ENCODE measurements around the gene LRRC4B.

DNA sequence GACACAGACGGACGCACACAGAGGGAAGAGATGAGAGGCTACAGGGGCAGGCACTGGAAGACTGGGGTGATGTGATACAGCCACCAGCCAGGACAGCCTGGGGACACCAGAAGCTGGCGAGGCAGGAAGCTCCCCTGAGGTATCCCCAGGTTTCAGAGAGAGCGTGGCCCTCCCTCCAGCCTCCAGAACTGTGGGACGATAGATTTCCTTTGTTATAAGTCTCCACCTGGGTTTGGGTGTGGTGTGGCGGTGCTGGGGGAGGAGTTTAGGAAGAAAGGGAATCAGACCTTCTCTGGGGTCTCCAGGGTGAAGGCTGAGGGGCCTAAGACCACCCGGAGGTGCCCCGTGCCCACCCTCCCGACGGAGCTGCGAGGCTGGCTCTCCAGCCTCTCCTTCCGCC, 51.8 kb downstream of the LRRC4B start:
- no peak for TF ChIP-seq POLR2A (IDR thresholded peaks at IDR 0.05)
- TF ChIP-seq, protein P1, sequence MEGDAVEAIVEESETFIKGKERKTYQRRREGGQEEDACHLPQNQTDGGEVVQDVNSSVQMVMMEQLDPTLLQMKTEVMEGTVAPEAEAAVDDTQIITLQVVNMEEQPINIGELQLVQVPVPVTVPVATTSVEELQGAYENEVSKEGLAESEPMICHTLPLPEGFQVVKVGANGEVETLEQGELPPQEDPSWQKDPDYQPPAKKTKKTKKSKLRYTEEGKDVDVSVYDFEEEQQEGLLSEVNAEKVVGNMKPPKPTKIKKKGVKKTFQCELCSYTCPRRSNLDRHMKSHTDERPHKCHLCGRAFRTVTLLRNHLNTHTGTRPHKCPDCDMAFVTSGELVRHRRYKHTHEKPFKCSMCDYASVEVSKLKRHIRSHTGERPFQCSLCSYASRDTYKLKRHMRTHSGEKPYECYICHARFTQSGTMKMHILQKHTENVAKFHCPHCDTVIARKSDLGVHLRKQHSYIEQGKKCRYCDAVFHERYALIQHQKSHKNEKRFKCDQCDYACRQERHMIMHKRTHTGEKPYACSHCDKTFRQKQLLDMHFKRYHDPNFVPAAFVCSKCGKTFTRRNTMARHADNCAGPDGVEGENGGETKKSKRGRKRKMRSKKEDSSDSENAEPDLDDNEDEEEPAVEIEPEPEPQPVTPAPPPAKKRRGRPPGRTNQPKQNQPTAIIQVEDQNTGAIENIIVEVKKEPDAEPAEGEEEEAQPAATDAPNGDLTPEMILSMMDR (IDR thresholded peaks at IDR 0.05), result no peak

Measured in heart left ventricle (tissue), 13 donors.